Endothelial cell (in vitro differentiated cells): ENCODE data around the gene TIMM10B. TPM values are rescaled to one million over a fixed set of nuclear protein-coding genes. Genes with fewer than 3 reads are reported as not detected.

ENCODE experiments used
- DNase-seq: peaks from one replicate; pipeline ENCODE4 v3.0.0; 2021; ENCODE audit warnings: low spot score
- H3K27ac Mint-ChIP-seq: one replicate; pipeline ENCODE4 v1.8.0; 2021; ENCODE audit warnings: mixed read lengths, inconsistent platforms; ENCODE audit not compliant: unreplicated experiment
- H3K27me3 Mint-ChIP-seq: one replicate; pipeline ENCODE4 v1.8.0; 2021; ENCODE audit warnings: mild to moderate bottlenecking, moderate library complexity, mixed read lengths, inconsistent platforms; ENCODE audit not compliant: unreplicated experiment
- H3K36me3 Mint-ChIP-seq: one replicate; pipeline ENCODE4 v1.8.0; 2021; ENCODE audit warnings: mild to moderate bottlenecking, low read depth, mixed read lengths, inconsistent platforms; ENCODE audit not compliant: unreplicated experiment
- H3K4me1 Mint-ChIP-seq: one replicate; pipeline ENCODE4 v1.8.0; 2021; ENCODE audit warnings: mild to moderate bottlenecking, mixed read lengths, inconsistent platforms; ENCODE audit not compliant: unreplicated experiment
- H3K4me3 Mint-ChIP-seq: one replicate; pipeline ENCODE4 v1.8.0; 2021; ENCODE audit warnings: mild to moderate bottlenecking, mixed read lengths, inconsistent platforms; ENCODE audit not compliant: unreplicated experiment
- H3K9me3 Mint-ChIP-seq: one replicate; pipeline ENCODE4 v1.8.0; 2021; ENCODE audit warnings: mixed read lengths, inconsistent platforms; ENCODE audit not compliant: unreplicated experiment
- CTCF ChIP-seq: fragments of 200-600 bp; sonication (generic); IDR thresholded peaks from one replicate; pipeline ENCODE4 v1.5.0; 2021; ENCODE audit warnings: antibody characterized with exemption; ENCODE audit not compliant: unreplicated experiment
- total RNA-seq: library from RNA; stranded (reverse); fragmentation: NEBNext Ultra II Directional; extraction: Animal tissue kit (Norgen Biotek cat#: 25700); gene quantifications from one replicate; pipeline ENCODE4 v1.2.1, GENCODE V29; 2021; ENCODE audit not compliant: unreplicated experiment

Gene TIMM10B
- total RNA-seq, 1 donor from 2014 or later = 42.2 TPM

- no peak for DNase-seq
- H3K4me1 Mint-ChIP-seq = peaks cover 2% of the 10 kb centered on the region
- H3K27ac Mint-ChIP-seq = no peak overlapping the region
- no peak for TF ChIP-seq CTCF
- H3K36me3 Mint-ChIP-seq = peaks cover 11% of the 10 kb centered on the region
- no peaks in the 10 kb centered on the region for H3K9me3 Mint-ChIP-seq
- no peak overlapping the region for H3K4me3 Mint-ChIP-seq
- H3K27me3 Mint-ChIP-seq = no peaks in the 10 kb centered on the region
Measured at GRCh38 chr11:6488342-6488741, 7.0 kb downstream of the TIMM10B start.

GRCh38 chr11:6488821-6489220 lies 7.5 kb downstream of the TIMM10B start:
- no peak overlapping the region for H3K4me3 Mint-ChIP-seq
- H3K36me3 Mint-ChIP-seq = peaks cover 8% of the 10 kb centered on the region
- H3K27me3 Mint-ChIP-seq = no peaks in the 10 kb centered on the region

GRCh38 chr11:6489306-6489705 lies 8.0 kb downstream of the TIMM10B start:
- Mint-ChIP-seq H3K27ac (peak overlapping the region; percentile 5), H3K9me3 (no peaks in the 10 kb centered on the region), H3K4me3 (no peak overlapping the region), H3K4me1 (no peaks in the 10 kb centered on the region), H3K27me3 (no peaks in the 10 kb centered on the region), H3K36me3 (peaks cover 8% of the 10 kb centered on the region)
- no peak for DNase-seq
- no peak for TF ChIP-seq CTCF

More at GRCh38 chr11:6488821-6489220, 7.5 kb downstream of the TIMM10B start:
- Mint-ChIP-seq H3K27ac (no peak overlapping the region), H3K4me1 (no peaks in the 10 kb centered on the region), H3K9me3 (no peaks in the 10 kb centered on the region)
- no peak for TF ChIP-seq CTCF
- no peak for DNase-seq

GRCh38 chr11:6497069-6497839 lies 16.0 kb downstream of the TIMM10B start, which contains the start of gene DNHD1:
TSS of gene DNHD1 (plus strand) at chr11:6497280. CDS start at chr11:6498216, 936 bp downstream.
- peaks cover 3% of the 10 kb centered on the region for H3K4me1 Mint-ChIP-seq
- peaks cover 4% of the 10 kb centered on the region for H3K27me3 Mint-ChIP-seq
- peaks cover 12% of the 10 kb centered on the region for H3K36me3 Mint-ChIP-seq
- H3K9me3 Mint-ChIP-seq = no peaks in the 10 kb centered on the region
- H3K27ac Mint-ChIP-seq = no peak within 1 kb of the TSS
- DNase-seq = peak; percentile 21
- peak within 1 kb of the TSS; percentile 48 for H3K4me3 Mint-ChIP-seq
- no peak for TF ChIP-seq CTCF

- peaks cover 4% of the 10 kb centered on the region for H3K27me3 Mint-ChIP-seq
- no peak for TF ChIP-seq CTCF
- H3K36me3 Mint-ChIP-seq = peaks cover 8% of the 10 kb centered on the region
- no peak overlapping the region for H3K27ac Mint-ChIP-seq
- no peak overlapping the region for H3K4me3 Mint-ChIP-seq
- no peaks in the 10 kb centered on the region for H3K9me3 Mint-ChIP-seq
- DNase-seq = no peak
- peaks cover 3% of the 10 kb centered on the region for H3K4me1 Mint-ChIP-seq
Measured at GRCh38 chr11:6498121-6498520, 16.8 kb downstream of the TIMM10B start.
